Limb (tissue), 2 donors: ENCODE results near the gene SLC22A23.
A peak's percentile ranks its signal among the peaks of the same experiment; 100 is the strongest.

Experiments used
- DNase-seq, 2 donors: peaks; one replicate each; pipeline ENCODE4 v3.0.0-alpha.2; 2016; ENCODE audit errors: extremely low spot score in 2 of 2

SLC22A23 gene

DNA sequence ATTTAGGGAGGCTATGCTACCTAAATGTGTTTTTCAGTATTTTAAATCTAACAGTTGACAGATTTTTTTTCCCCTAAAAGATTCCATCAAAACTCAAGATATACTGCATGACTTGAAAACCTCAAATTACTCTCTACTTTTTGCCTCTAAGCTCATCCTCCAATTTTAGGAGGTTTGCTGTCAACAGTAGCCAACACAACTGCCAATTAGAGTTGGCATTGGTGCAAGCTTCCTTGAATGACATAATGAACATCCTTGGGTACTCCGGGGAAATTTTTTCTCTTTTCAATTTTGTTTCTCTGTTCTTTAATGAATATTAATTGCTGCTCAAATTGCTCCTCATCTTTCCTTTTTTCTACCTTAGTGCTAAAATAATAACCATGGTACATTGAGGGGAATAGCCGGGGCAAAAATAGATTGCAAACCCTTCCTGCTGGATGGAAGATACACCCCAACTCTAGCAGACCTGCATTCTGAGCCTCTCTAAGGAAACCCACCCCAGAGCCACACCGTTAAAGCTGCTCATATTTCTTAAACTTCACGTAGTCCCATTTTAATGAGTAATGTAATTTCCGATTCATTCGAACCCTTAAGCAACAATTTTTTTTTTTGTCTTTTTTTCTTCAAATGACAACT is 34.3 kb downstream of the SLC22A23 start:
- DNase-seq: no peak

DNA sequence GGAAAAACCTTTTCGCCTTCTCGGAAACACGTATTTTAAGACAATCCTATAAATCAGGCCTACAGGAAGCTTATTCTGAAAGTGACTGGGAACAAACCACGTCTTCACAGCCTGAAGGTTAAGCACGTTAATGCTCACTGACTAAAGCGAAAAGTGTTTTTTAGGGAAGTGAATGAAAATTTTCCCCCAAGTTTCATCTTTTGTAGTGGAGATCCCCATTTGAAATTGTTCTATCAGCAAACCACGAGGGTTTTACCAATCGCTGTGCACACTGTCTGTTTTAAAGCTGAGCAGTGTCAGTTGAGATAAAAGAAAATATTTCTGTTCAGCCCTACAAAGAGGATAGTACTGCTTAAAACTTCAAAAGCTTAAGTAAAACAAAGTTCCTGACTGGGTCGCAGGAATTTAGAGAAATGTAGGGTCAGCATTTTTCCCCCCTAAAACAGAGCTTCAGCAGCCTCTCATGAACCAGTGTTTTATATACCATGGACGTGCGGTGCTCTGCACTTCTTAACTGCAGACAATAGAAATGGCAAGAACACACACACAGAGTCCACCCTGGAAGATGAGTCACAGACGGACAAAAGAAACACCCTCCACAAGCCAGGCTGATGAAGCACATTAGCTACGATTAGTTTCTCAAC is 34.9 kb downstream of the SLC22A23 start:
- no peak for DNase-seq

DNA sequence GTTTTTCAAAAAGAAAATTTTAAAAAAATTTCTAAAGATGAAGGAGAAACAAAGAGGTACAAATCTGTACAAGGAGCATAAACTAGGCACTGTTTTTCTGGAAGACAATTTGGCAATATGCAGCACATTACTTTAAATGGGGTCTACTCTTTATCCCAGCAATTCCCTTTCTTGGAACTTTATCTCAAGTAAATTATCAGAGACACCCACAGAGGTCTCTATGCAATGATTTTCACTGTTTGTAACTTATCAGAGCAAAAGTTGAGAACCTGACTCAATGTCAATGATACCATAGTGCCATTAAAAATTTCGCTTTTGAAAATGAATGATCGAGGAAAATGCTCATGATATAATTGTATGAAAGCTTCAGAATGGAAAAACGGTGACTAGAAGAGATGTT is 35.7 kb downstream of the SLC22A23 start:
- no peak for DNase-seq

DNA sequence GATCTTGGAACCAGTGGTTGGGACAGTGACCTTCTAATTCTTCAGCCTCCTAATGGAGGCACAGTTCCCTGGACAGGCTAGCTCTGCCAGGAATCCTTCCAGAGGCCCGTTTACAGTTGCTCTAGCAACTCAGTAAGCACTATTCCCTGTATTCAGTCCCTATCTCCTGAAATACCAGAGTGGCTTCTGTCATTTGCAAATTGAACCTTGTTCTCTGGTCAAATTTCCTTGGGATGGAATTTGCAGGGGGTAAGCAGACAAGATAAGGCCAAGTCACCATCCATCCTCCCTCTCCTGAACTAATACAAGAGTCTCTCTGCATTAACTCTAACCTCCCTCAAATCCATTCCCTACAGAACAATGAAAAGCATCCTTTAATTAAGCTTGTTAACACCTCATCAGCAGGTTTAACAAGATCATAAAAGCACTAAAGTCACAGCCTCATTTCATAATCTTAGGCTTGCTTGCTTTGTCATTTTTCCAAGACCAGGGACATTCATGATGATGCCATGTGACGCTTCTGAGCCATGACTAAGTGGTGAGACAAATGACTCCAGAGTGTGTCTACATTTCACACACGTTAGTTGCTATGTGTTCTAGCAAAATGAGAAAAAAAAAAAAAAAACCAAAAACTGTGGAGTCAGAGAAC is 37.1 kb downstream of the SLC22A23 start:
- DNase-seq: no peak

DNA sequence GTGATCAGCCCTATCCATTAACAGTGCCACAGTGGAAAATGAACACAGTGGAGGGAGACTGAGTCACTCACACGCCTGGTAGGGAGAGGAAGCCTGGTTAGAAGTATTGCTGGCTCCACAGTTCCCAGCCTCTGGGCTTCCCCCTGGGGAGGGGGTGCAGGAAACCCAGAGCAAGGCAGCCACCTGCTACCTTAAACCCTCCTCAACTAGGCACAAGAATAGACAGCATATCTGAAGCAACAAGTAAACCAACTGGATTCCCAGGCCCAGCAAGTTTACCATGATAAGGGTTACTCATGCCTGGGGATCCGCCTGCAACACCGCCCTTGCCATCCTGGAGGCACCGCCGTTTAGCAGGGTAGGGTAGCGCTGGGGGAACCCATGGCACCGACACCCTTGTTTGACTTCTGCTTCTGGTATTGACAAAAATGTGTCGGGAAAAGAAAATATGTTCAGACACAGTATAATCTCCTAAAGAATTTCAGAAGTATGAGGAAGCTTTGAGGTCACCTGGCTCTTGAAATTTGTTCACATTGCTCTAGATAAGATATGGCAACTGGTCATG is 38.3 kb downstream of the SLC22A23 start:
- no peak for DNase-seq

DNA sequence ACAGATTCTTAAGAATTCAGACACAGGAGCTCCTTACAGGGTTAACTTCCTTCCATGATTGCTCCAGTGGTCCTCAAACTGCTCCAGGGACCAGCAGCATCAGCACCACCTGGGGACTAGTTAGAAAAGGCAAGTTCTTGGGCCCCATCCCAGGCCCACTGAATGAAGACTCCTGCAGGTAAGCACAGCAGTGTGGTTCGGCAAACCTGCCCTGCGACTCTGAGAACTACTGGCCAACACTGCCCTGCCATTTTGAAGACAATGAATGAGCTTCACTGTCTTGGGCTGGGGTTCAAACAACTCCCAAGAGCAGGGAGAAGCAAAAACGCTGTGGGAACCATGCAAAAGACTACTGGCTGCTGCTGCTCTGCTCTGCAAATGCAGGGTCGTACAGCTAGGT is 39.4 kb downstream of the SLC22A23 start:
- no peak for DNase-seq

DNA sequence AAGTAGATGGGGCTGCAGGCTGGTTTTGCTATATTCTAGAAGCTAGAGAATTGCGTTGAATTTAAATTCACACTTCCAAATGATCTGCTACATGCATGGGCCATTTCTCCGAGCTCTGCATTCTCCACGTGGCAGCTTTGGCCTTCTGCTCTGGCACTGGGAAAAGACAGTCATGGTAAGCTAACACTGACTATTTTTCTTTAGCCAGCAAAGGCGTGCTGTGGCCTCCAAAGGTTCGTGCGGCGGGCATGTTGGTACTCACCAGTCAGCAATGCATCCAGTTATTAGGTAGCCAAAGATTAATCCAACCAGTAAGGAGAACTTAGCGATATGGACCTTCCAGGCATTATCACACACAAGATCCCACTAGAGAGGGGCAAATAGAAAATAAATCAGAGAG is 41.4 kb downstream of the SLC22A23 start:
- DNase-seq: no peak

DNA sequence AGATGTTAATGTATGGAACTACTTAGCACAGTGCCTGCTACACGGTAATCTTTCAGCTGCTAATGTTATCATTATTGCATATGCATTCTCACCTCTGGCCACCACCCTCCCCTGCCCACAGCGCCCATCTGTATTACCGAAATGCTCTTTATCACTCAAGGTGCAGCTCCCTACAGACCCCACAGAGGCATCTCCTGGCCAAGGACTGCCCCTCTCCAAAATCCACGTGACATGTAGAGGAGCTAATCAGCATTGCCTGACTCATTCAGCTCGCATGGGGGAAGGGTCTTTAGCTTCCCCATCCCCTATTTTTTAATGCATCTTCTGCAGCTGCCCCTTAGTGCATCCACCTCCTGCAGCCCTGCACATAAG is 41.8 kb downstream of the SLC22A23 start:
- DNase-seq: no peak

DNA sequence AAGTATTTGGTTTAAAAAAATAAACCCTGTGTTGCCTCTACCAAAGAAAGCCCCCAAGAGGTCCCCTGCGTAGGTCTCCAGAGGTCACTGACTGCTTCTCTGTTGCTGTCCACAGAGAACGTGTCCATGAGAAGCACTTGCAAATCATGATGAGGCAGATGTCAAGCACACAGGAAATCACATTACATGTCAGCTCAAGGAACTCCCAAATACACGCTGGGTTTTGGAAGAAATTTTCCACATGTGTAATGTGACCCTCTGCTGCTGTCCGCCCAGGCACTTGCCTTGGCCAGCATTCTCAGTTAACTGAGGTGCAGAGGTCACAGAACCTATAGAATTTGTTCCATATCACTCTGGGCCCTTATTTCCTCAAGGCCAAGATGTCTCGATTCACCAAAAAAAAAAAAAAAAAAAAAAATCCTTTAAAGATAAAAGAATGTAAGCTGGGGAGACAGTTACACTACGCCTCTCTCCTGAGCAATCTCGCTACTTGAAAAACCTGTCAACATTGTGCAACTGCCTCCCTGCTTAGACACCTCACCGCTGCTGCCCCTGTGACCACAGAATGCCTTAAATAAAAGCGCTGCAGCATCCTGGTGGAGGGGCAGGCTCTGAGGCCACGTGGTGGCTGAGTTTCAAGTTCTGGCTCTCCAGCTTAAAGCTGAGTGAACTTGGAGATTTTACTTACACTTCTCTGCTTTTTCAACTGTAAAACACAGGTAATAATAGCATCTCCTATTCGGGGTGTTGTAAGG is 42.3 kb downstream of the SLC22A23 start:
- no peak for DNase-seq

DNA sequence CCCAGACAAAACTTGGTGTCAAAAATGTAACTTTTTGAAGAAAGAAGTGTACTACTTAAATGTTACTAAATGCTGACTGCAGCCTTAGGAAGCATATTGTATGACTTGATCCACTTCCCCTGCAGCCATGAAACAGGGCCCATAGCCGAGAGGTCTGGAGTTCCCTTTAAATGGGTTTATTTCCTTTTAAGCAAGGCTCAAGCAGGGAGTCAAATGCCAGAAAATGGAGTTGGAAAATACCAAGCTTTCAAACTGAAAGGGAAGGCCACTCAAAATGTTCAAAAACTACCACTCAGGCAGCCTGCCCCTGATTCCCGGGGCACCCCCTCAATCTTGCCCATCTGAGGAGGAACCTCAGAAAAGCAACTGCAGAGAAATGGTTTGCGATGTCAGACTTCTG is 43.3 kb downstream of the SLC22A23 start:
- DNase-seq: no peak

DNA sequence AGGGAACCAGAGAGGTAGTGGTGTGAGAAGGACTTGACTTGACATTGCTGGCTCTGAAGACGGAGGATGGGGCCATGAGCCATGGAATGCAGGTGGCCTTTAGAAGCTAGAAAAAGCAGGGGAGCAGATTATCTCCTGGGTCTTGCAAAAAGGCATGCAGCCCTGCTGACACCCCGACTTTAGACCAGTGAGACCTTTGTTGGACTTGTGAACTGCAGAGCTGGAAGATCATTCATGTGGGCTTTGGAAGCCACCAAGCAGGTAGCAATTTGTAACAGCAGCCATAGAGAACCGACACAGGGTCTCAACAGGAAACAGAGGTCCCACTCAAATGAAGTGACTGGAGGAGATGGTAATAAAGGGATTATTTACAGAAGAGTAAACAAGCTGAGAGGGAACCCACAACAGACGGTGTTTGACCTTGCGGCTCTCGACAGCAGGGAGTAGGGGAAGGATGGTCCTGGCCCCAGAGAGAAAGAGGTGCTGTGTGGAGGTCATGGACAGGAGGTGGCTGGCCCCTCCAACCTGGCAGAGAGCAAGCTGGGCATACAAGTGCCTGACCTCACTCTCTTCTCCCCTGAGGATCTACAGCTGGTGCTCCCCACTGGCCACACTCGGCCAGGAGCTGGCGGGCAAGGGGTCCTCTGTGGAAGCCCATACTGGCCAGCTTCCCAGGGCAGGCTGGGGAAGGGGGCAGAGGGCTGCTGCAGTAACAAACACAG is 43.9 kb downstream of the SLC22A23 start:
- no peak for DNase-seq

DNA sequence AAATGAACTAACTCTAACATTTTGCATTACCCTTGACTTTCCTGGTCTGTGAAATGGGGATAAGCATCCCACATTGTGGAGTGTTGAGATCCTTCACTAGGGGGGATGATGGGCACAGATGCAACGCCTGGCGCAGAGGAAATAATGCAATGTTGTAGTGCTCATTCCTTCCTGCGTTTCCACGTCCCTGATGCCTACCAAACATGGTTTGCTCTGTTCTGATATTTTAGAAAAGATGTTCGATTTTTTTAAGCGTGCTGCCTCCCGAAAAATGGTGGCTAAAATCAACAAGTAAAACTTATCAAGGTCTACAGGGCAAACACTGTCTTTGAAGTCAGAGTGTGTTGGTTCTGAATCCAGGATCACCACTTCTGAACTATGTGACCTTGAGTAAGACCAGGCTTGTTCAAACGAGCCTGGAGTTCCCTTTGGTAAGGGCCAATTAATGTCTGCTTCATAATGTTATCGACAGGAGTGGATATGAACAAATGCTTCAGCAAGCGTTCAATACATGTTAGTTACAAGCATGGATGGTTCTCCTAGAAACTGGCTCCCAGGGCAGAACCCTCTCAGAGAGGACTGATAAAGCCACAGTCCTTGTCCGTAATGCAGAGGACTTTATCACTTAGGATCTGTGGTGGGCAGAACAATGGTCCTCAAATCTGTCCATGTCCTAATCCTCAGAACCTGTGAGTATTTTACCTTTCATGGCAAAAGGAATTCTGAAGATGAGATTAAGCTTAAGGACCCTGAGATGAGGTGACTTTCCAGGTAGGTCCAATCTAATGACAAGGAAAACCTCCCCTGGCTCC is 44.7 kb downstream of the SLC22A23 start:
- DNase-seq: no peak

DNA sequence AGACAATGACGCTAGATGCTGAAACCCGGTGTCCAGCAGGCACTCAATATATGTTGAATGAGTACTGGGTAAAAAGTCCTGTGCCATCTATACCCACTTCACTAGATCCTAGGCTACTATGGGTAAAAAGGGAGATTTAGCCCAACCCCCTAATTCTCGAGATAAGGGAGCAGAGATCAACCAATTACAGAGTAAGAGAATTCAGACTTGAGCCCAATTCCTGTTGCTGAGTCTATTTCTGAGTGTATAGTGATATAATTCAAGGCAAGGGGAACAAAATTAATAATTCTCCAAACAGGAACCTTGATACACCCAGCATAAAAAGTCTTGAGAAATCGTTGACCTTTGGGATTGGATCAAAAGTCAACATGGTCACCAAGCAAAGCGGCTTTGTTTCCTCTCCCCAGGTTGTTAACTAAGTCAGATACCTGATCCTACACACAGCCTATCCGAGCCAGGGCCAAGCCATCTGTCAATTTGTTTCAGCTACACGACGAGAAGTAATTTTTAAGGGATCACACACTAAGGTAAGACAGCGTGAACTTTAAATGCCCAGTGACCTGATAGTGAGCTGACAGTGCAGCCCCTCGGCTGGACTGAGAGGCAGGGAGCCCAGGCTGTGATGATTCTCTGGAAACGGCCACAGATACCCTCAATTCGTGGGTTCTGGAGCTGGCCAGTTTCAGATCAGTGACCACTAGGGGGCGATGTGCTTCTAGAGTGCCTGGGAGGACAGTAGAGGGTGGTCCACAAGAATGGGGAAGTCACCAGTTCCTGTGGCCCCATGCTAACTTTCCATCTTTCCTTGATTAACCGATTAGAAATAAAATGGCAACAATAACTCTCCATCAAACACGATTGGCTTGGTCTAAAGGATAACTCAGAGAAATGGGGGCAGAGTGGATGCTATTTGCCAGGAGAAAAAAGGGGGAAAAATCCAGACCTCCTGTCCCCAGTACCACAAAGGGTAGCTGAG is 46.2 kb downstream of the SLC22A23 start:
- peak in 1 of 2 donors; percentile 61 for DNase-seq

DNA sequence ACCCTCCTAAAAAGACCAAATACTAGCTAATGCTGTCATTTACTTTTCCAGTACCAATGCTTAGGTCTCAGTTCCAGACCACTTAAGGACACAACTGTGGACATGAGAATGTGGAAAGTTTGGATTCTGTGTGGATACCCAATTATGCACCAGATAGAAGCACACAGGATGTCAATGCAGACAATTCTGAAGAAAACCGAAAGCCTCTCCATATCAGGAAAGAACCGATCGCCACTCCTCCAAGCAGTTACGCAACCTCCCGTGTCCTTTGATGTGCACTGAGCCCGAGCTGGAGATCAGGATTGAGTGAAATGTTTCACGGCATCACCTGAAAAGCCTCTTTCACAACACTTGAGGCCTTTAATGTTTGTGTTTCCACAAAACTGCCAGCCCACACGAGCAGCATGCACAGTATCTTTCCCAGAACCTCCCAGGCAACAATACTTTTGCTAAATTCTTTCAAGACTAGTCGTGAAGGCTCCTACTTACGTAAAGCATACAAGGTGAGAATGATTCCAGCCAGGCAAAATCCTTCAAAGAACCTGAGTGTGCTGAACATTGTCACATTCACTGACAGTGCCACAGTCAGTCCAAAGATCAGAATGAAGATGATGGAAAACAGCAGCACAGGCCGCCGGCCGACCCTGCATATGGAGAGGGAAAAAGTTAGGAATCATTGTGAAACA is 47.0 kb downstream of the SLC22A23 start:
- no peak for DNase-seq

DNA sequence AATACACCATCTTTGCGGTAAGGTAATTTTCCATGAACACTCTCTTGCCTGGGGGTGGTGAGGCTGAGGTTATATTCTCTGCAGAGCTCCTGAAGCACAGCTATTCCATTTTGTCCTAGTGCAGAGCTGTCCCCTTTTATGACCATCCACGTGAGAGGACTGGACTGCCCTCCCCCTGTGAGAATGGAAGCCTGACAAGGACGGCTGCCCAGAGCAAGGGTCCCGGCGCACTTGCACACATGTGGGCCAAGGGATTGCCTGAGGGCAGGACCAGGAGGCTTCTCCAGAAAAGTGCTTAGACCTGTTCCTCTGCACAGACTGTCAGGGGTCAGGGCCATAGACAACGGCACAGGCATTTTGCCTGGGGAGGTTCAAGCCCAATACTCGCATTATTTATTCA is 48.2 kb downstream of the SLC22A23 start:
- no peak for DNase-seq

DNA sequence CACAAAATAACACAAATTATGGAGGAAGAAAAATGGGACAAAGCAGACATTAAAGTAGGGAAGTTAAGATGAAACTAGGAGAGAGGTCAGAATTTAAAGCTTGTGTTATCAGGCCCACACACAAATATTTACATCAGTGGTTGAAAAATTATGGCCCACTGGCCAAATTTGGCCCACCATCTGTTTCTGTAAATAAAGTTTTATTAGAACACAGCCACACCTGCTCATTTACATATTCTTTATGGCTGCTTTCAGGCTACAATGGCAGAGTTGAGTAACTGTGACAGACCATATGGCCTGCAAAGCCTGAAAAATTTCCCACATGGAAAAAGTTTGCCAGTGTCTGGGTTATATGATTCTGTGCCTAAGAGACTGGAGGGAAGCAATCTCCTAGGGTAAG is 49.0 kb downstream of the SLC22A23 start:
- no peak for DNase-seq

DNA sequence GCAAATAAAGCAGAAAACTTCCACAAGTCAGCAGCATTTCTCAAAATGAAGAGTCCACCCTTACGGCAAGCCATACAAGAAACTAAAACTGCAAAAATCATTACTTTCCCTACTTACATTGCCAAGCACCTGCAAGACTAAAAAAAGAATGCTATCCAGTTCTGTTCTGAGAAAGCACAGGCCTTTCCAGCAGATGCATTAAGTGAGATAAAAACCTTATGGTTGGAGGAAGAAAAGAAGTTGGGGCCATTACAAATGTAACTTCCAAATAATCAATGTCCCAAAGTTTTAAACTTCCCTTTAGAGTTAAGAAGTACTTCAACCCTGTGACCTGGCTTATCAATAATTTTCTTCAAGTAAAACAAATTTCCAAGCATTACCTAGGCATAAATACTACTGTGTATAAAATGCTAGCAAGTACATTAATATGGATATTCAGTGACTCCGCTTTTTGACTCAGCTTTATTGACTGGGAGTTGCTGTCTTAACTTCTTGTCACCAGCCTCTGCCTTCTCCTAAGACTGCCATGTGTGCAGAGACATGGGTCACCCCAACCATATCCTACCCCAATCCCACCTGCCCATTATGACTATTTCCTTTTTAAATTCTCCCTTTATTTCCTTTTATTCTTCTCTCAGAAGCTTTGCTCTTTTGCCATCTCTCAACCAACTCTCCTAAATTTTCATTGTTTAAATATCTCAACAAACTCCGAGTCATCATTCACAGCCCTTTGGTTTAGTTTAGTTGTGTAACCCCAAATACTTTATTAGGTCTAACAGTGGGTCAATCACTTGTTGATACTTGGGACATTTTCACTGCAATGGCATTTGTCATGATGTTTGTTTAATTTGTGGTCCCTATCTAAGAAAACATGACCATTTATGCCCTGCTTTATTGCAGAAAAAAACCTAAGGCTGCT is 49.7 kb downstream of the SLC22A23 start:
- DNase-seq: peak in 1 of 2 donors; percentile 62

DNA sequence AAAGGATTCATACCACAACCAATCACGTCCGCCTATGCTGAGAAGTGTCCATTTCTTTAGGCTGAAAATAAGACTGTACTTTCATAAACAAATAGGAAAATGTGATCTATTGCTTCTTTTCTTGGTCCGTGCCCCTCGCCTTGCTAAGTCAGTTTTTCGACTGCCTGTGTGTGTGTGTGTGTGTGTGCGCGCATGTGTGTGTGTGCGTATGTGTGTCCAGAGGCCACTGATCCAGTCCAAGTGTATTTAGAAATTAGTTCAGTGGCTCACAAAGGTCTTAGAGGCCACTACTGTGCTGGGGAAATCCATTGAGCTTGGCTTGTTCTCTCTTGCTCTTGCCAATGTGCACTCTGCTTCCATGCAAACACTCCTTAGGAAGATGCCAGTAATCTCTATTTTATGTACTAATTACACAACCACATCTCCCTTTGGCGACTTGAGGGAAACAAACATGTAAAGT is 50.5 kb downstream of the SLC22A23 start:
- no peak for DNase-seq
